B cell (primary cell): ENCODE measurements around the gene KAZN.

Experiments used
- CTCF ChIP-seq: fragments of 200-600 bp; IDR thresholded peaks from one replicate; pipeline ENCODE4 v1.8.0; 2022; ENCODE audit warnings: antibody characterized with exemption, mild to moderate bottlenecking
- EZH2 ChIP-seq: IDR thresholded peaks from 2 replicates; pipeline ENCODE4 v1.6.1; 2012; ENCODE audit warnings: borderline replicate concordance, low read depth, mild to moderate bottlenecking, moderate library complexity, low read length; ENCODE audit not compliant: insufficient read depth, poor library complexity, severe bottlenecking

DNA sequence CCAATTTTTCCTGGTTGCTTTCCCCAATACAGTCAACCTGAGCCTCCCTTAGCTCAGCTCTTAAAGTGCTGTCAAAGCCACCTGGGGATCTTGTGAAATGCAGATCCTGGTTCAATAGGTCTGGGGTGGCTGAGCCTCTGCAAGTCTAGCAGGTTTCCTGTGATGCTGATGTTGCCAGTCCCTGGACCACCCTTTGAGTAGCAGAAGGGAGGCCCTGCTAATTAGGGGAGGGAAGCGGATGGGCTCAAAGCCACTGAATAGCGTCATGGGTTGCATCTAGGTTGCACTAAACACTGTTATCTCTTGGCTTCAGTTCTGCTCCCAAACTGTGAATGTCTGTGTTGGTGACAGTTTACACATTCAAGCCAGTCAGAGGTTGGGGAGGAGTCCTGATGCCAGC, 127.2 kb downstream of the KAZN start:
- no peak for TF ChIP-seq CTCF
- TF ChIP-seq EZH2 = no peak
